Inferior parietal cortex (tissue), 1 donor: ENCODE results near the gene WWP2.
"Not testable (repeated sequence)": the region's sequence is repeated elsewhere in the genome, so short reads cannot be mapped to it uniquely, and the experiment has no call there.

Experiments
- DNase-seq: peaks from one replicate; pipeline ENCODE4 v3.0.0-alpha.2; 2016; ENCODE audit errors: extremely low spot score

The WWP2 gene

GRCh38 chr16:69942627-69943170, 180.6 kb downstream of the WWP2 start:
- no peak for DNase-seq

- not testable (repeated sequence) for DNase-seq
Observed at GRCh38 chr16:69943241-69944036, 181.3 kb downstream of the WWP2 start.

GRCh38 chr16:69950411-69950810, 188.3 kb downstream of the WWP2 start:
- DNase-seq: not testable (repeated sequence)

GRCh38 chr16:69951017-69951671, 189.0 kb downstream of the WWP2 start, which contains the start of gene CLEC18A:
CLEC18A (plus strand) TSS chr16:69951334; CDS start chr16:69951367, 33 bp downstream.
- not testable (repeated sequence) for DNase-seq

GRCh38 chr16:69951672-69952031, 189.5 kb downstream of the WWP2 start:
- not testable (repeated sequence) for DNase-seq

- DNase-seq: not testable (repeated sequence)
Observed at GRCh38 chr16:69952116-69952515, 190.0 kb downstream of the WWP2 start.

GRCh38 chr16:69952572-69953355, 190.6 kb downstream of the WWP2 start:
- DNase-seq: not testable (repeated sequence)

GRCh38 chr16:69954241-69954640, 192.1 kb downstream of the WWP2 start:
- DNase-seq: not testable (repeated sequence)

- not testable (repeated sequence) for DNase-seq
Observed at GRCh38 chr16:69963312-69963711, 201.2 kb downstream of the WWP2 start.

GRCh38 chr16:69964960-69965660, 203.0 kb downstream of the WWP2 start:
- DNase-seq: not testable (repeated sequence)

- not testable (repeated sequence) for DNase-seq
Observed at GRCh38 chr16:69965661-69966054, 203.5 kb downstream of the WWP2 start.

- DNase-seq: not testable (repeated sequence)
Observed at GRCh38 chr16:69967688-69968087, 205.6 kb downstream of the WWP2 start.

- DNase-seq: not testable (repeated sequence)
Observed at GRCh38 chr16:69968125-69968524, 206.0 kb downstream of the WWP2 start.

- not testable (repeated sequence) for DNase-seq
Observed at GRCh38 chr16:69969657-69970056, 207.5 kb downstream of the WWP2 start.

GRCh38 chr16:69972120-69972519, 210.0 kb downstream of the WWP2 start:
- DNase-seq: not testable (repeated sequence)

- not testable (repeated sequence) for DNase-seq
Observed at GRCh38 chr16:69972935-69973334, 210.8 kb downstream of the WWP2 start.

- DNase-seq: not testable (repeated sequence)
Observed at GRCh38 chr16:69985196-69985595, 223.1 kb downstream of the WWP2 start.
